Measurements from ENCODE around the gene TXK. TPM values are rescaled to one million over a fixed set of nuclear protein-coding genes. Genes with fewer than 3 reads are reported as not detected.

The TXK gene
- total and polyA plus RNA-seq, 2 experiments from 2014 or later: 0.14 to 0.40 TPM

DNA sequence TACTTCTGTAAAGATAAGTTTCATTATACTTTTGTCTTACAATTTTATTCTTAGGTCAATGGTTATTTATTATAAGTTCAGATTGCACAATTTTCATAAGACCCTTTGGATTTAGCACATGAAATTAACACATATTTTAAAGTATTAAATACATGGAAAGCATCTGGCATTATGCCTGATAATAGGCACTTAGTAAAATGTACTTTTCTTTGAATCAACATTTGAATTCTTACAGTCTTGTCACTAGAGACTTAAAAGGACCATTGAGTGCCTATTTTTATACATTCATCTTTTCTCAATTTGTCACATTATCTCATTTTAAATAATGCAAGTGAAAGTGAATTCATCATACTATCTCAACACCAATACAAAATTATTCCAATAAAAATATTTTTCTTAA lies 94.5 kb downstream of the TXK start (continued):
- TF ChIP-seq, protein P1, sequence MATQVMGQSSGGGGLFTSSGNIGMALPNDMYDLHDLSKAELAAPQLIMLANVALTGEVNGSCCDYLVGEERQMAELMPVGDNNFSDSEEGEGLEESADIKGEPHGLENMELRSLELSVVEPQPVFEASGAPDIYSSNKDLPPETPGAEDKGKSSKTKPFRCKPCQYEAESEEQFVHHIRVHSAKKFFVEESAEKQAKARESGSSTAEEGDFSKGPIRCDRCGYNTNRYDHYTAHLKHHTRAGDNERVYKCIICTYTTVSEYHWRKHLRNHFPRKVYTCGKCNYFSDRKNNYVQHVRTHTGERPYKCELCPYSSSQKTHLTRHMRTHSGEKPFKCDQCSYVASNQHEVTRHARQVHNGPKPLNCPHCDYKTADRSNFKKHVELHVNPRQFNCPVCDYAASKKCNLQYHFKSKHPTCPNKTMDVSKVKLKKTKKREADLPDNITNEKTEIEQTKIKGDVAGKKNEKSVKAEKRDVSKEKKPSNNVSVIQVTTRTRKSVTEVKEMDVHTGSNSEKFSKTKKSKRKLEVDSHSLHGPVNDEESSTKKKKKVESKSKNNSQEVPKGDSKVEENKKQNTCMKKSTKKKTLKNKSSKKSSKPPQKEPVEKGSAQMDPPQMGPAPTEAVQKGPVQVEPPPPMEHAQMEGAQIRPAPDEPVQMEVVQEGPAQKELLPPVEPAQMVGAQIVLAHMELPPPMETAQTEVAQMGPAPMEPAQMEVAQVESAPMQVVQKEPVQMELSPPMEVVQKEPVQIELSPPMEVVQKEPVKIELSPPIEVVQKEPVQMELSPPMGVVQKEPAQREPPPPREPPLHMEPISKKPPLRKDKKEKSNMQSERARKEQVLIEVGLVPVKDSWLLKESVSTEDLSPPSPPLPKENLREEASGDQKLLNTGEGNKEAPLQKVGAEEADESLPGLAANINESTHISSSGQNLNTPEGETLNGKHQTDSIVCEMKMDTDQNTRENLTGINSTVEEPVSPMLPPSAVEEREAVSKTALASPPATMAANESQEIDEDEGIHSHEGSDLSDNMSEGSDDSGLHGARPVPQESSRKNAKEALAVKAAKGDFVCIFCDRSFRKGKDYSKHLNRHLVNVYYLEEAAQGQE (IDR thresholded peaks at IDR 0.05; ENCODE audit: unreplicated experiment): no peak
- TF ChIP-seq, protein P2, sequence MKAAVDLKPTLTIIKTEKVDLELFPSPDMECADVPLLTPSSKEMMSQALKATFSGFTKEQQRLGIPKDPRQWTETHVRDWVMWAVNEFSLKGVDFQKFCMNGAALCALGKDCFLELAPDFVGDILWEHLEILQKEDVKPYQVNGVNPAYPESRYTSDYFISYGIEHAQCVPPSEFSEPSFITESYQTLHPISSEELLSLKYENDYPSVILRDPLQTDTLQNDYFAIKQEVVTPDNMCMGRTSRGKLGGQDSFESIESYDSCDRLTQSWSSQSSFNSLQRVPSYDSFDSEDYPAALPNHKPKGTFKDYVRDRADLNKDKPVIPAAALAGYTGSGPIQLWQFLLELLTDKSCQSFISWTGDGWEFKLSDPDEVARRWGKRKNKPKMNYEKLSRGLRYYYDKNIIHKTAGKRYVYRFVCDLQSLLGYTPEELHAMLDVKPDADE (IDR thresholded peaks at IDR 0.05): no peak
- TF ChIP-seq NANOG (IDR thresholded peaks at IDR 0.05; ENCODE audit: borderline replicate concordance): no peak

DNA sequence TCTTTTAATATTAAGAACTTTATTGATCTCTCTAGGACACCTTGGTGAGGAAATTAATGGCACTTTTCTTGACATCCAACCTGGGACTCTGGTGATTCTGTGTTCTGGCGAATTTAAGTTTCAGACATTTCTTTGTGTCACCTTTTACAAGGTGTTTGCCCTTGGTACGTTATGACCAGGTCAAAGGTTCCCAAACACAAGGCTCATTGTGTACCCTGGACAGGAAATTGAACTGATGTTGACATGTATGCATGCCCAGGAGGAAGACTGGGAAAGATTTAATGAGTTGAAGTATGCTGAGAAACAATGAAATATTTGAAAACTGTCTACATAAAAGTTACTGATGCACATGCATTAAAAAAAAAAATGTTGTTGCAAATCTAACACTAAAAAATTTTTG lies 95.4 kb downstream of the TXK start:
- no peak overlapping the region for H3K4me3 Mint-ChIP-seq
- H3K36me3 Mint-ChIP-seq (ENCODE audit: low read depth): no peaks in the 10 kb centered on the region; the same call in 2 of the 3 replicates
- no peaks in the 10 kb centered on the region for H3K27me3 ChIP-seq (ENCODE audit: insufficient read depth)
- no peak overlapping the region for H3K27ac Mint-ChIP-seq
- H3K27ac ChIP-seq (ENCODE audit: low read depth): no peak overlapping the region
- no peaks in the 10 kb centered on the region for H3K9me2 ChIP-seq (ENCODE audit: insufficient read depth)
- no peaks in the 10 kb centered on the region for H3K9me3 Mint-ChIP-seq
- H3K4me2 ChIP-seq: no peak overlapping the region
- H3K79me2 ChIP-seq (replicated peaks; ENCODE audit: insufficient read depth): no peaks in the 10 kb centered on the region
- H4K20me1 ChIP-seq (replicated peaks; ENCODE audit: insufficient read depth): no peaks in the 10 kb centered on the region
- no peaks in the 10 kb centered on the region for H3K36me3 ChIP-seq (ENCODE audit: insufficient read depth)
- H3K4me1 Mint-ChIP-seq: peaks cover 17% of the 10 kb centered on the region
- ATAC-seq (no peak), DNase-seq (ENCODE audit: low spot score) (no peak)
- H3K27me3 Mint-ChIP-seq (ENCODE audit: insufficient read depth, low read depth, poor library complexity): peaks cover 2% of the 10 kb centered on the region
- H3K4me3 ChIP-seq: no peak overlapping the region
- peaks cover 13% of the 10 kb centered on the region; the same call in 1 of the 2 replicates for H3K4me1 ChIP-seq (ENCODE audit: insufficient read depth)
- 0 out of 2 replicates have a peak, but pooled peaks cover 5% of the 10 kb centered on the region for H3F3A ChIP-seq (replicated peaks; ENCODE audit: low read depth)
- no peak overlapping the region for H2AFZ ChIP-seq
- TF ChIP-seq EZH2phosphoT487 (IDR thresholded peaks at IDR 0.05; ENCODE audit: unreplicated experiment): no peak
- TF ChIP-seq EZH2 (IDR thresholded peaks at IDR 0.05; ENCODE audit: low read depth, unreplicated experiment): no peak
- TF ChIP-seq, protein P3, sequence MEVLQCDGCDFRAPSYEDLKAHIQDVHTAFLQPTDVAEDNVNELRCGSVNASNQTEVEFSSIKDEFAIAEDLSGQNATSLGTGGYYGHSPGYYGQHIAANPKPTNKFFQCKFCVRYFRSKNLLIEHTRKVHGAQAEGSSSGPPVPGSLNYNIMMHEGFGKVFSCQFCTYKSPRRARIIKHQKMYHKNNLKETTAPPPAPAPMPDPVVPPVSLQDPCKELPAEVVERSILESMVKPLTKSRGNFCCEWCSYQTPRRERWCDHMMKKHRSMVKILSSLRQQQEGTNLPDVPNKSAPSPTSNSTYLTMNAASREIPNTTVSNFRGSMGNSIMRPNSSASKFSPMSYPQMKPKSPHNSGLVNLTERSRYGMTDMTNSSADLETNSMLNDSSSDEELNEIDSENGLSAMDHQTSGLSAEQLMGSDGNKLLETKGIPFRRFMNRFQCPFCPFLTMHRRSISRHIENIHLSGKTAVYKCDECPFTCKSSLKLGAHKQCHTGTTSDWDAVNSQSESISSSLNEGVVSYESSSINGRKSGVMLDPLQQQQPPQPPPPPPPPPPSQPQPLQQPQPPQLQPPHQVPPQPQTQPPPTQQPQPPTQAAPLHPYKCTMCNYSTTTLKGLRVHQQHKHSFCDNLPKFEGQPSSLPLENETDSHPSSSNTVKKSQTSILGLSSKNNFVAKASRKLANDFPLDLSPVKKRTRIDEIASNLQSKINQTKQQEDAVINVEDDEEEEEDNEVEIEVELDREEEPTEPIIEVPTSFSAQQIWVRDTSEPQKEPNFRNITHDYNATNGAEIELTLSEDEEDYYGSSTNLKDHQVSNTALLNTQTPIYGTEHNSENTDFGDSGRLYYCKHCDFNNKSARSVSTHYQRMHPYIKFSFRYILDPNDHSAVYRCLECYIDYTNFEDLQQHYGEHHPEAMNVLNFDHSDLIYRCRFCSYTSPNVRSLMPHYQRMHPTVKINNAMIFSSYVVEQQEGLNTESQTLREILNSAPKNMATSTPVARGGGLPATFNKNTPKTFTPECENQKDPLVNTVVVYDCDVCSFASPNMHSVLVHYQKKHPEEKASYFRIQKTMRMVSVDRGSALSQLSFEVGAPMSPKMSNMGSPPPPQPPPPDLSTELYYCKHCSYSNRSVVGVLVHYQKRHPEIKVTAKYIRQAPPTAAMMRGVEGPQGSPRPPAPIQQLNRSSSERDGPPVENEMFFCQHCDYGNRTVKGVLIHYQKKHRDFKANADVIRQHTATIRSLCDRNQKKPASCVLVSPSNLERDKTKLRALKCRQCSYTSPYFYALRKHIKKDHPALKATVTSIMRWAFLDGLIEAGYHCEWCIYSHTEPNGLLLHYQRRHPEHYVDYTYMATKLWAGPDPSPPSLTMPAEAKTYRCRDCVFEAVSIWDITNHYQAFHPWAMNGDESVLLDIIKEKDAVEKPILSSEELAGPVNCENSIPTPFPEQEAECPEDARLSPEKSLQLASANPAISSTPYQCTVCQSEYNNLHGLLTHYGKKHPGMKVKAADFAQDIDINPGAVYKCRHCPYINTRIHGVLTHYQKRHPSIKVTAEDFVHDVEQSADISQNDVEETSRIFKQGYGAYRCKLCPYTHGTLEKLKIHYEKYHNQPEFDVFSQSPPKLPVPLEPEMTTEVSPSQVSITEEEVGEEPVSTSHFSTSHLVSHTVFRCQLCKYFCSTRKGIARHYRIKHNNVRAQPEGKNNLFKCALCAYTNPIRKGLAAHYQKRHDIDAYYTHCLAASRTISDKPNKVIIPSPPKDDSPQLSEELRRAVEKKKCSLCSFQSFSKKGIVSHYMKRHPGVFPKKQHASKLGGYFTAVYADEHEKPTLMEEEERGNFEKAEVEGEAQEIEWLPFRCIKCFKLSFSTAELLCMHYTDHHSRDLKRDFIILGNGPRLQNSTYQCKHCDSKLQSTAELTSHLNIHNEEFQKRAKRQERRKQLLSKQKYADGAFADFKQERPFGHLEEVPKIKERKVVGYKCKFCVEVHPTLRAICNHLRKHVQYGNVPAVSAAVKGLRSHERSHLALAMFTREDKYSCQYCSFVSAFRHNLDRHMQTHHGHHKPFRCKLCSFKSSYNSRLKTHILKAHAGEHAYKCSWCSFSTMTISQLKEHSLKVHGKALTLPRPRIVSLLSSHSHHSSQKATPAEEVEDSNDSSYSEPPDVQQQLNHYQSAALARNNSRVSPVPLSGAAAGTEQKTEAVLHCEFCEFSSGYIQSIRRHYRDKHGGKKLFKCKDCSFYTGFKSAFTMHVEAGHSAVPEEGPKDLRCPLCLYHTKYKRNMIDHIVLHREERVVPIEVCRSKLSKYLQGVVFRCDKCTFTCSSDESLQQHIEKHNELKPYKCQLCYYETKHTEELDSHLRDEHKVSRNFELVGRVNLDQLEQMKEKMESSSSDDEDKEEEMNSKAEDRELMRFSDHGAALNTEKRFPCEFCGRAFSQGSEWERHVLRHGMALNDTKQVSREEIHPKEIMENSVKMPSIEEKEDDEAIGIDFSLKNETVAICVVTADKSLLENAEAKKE (CRISPR knock-in tag; IDR thresholded peaks at IDR 0.05): no peak
- no peak for TF ChIP-seq POLR2AphosphoS5 (IDR thresholded peaks at IDR 0.05; ENCODE audit: low read depth)
- no peak for TF ChIP-seq STAT1 (IDR thresholded peaks at IDR 0.05; ENCODE audit: unreplicated experiment)
- TF ChIP-seq, protein P1 (IDR thresholded peaks at IDR 0.05; ENCODE audit: unreplicated experiment): no peak
- no peak for TF ChIP-seq NANOG (IDR thresholded peaks at IDR 0.05; ENCODE audit: borderline replicate concordance)

Measured in GM23338 (cell line).